ENCODE data around the gene MTNR1A.
"Not testable (repeated sequence)": the region's sequence is repeated elsewhere in the genome, so short reads cannot be mapped to it uniquely, and the experiment has no call there.

The MTNR1A gene

DNA sequence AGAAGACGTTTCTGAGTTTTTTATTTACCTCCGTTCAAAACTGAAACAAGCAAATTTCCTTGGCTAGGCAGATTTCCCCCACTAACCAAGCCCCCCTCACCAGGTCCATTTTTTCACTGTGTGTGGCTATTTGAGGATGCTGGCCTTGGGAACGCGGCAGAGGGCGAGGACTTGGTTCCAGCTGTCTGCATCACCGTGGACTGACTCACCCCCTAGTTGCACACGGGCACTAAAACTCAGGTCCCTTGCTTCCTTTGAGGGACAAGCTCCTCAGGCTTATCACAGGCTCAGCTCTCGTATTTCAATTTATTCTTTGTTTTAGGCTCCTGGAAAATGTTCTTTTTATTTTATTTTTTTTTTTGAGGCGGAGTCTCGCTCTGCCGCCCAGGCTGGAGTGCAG lies 8.4 kb upstream of the MTNR1A start:
- no peak for DNase-seq (ENCODE audit: extremely low read depth in 1 of 2, low read depth in 1 of 2)

DNA sequence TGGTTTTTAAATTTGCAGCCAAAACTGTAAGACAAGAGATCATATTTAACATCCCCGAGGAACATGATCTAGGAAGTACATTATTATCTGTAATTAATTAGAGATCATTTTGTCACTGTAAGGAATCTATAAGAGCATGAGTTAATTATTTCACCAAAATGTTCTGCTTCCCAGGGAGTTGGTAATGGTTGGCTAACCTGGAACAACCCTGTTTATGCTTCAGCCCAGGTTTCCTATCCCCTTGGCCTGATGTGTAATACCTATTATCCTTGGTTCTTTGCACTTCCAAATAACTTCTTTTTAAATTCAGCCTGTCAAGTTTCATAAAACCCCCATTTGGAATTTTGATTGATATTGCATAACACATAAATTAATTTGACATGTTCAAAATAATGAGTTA lies 6.4 kb upstream of the MTNR1A start:
- no peak for DNase-seq (ENCODE audit: extremely low read depth in 1 of 2, low read depth in 1 of 2)

DNA sequence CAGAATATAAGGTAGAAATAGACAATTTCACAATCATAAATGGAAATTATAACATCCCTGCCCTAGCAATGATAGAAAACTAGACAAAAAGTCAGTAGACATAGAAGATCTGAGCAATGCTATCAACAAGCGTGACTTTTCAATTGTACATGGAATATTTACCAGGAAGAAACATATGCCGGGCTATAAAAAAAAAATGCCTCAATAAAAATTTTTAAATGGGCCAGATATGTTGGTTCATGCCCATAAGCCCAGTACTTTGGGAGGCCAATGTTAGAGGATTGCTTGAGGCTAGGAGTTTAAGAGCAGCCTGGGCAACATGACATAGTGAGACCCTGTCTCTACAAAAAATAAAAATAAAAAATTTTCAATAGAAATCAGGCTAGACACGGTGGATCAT lies 5.3 kb upstream of the MTNR1A start:
- DNase-seq (ENCODE audit: extremely low read depth in 1 of 2, low read depth in 1 of 2): no peak

DNA sequence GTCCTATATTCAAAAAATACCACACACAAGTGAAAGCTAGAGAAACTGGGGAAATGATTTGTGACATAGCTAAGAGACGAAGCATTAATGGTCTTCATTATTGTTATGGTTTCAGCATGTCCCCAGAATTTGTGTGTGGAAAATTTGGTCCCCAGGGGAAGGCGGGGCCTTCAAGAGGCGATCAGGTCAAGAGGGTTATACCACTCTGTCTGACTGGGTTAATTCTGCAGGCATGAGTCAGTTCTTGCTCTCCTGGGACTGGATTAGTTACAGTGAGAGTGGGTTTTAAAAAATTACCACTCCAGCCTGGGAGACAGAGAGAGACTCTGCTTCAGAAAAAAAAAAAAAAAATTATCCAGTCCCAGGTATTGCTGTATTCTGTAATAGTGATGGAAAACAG lies 2.1 kb upstream of the MTNR1A start:
- DNase-seq (ENCODE audit: extremely low read depth in 1 of 2, low read depth in 1 of 2): no peak

DNA sequence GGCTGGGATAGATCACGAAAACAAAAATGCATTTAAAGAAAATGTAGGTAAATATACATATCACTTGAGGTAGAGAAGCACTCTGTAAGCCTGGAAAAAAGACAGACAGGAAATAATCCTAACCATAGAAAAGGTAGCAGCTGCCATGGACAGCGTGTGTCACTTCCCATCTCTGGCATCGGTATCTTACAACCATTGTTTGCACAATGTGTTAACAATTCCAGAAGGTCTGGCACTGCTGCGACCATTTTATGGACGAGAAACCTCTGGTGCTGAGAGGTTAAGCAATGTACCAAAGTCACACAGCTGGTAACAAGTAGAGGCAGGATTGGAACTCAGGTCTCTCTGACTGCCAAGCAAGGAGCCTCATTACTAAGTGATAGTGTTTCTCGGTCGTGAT lies 1.7 kb upstream of the MTNR1A start:
- no peak for DNase-seq (ENCODE audit: extremely low read depth in 1 of 2, low read depth in 1 of 2)

DNA sequence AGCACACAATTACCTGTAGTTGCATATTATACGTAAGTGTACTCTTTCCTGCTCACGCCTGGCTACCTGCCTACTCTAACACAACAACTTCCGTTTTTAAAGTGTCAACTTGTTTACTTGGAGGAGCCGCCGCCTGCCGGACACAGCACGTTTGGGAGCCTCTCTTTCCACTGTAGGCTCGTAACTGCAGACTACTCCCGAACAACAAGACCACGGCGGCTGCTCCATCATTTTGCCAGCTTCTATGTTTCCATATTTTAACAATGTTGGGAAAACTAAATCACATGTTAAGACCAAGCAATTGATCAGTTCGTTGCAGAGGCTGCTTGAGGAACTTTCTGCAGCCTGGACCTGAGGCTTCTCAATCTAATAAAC lies 841 bp downstream of the MTNR1A start:
- DNase-seq (ENCODE audit: extremely low read depth in 1 of 2, low read depth in 1 of 2): no peak

DNA sequence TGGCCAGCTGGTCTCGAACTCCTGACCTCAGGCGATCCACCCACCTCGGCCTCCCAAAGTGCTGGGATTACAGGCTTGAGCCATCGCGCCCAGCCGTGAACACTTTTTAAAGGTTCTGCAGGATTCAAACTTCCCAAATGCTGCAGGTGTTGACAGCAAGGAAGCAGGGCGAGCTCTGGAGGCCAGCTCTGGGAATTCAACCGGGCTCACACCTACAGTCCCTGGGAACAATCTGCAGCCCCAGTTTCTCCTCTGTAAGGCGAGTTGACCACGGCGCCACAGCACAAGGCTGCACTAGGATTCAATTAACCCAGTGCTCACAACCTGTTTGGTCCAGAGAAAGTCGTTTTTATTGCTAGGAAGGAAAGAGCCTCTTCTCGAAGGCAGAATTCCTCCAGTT lies 1.6 kb downstream of the MTNR1A start:
- DNase-seq (ENCODE audit: extremely low read depth in 1 of 2, low read depth in 1 of 2): no peak

- DNase-seq (ENCODE audit: extremely low read depth in 1 of 2, low read depth in 1 of 2): no peak
Measured at GRCh38 chr4:186551849-186552248, 3.5 kb downstream of the MTNR1A start.

DNA sequence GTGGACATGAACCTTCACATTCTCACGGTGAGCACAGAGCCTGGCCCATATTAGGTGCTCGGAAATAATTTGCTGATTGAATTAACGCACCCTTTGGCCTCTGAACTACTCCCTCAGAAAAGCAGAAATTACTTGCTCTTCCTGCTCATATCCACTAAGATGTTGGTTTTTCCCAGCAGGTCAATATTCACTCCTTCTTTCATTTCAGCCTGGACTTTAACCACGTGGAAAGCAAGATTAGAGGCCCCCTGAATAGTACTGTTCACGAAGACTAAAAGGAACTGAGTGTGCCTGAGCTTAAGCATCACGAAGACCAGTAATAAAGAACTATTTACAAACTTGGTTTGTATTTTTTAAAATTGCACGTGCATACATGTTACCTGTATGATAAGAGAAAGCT lies 9.9 kb downstream of the MTNR1A start:
- DNase-seq (ENCODE audit: extremely low read depth in 1 of 2, low read depth in 1 of 2): no peak

DNA sequence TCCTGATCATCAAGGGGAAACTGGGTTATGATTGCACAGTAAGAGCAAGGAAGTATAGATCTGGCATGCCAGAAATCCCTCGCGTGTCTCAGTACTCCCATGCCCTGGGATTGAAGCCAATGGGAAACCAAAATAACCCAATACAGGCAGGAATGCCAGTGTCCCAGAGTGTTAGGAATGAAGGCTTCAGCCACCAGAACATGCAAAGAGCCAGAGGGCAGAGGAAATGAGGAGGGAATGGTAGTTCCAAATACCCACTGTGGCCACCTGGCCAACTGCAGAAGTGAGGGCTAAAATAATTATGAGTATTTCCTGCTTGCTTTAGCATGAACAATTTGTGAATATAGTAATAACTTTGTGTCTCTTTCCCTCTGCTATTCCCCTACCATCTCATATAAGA lies 12.2 kb downstream of the MTNR1A start:
- DNase-seq (ENCODE audit: extremely low read depth in 1 of 2, low read depth in 1 of 2): no peak

- DNase-seq (ENCODE audit: extremely low read depth in 1 of 2, low read depth in 1 of 2): no peak
Measured at GRCh38 chr4:186541801-186542200, 13.6 kb downstream of the MTNR1A start.

GRCh38 chr4:186537843-186538521 lies 17.4 kb downstream of the MTNR1A start:
- no peak for DNase-seq (ENCODE audit: extremely low read depth in 1 of 2, low read depth in 1 of 2)

DNA sequence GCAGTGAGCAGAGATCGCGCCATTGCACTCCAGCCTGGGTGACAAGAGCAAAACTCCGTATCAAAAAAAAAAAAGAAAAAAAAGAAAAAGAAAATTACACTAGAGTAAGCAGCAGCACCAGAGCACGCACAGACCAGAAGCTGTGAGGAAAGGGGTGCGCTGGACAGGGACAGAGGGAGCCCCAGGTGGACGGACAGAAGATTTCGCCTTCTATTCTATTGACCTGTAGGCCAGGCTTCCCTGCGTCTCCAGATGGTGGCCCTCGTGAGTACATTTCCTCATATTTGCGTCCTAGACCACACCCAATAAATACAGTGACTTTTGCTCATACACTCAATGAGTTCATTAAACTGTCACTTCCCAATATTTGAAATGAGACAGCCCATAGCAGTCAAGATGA lies 19.1 kb downstream of the MTNR1A start:
- no peak for DNase-seq (ENCODE audit: extremely low read depth in 1 of 2, low read depth in 1 of 2)

DNA sequence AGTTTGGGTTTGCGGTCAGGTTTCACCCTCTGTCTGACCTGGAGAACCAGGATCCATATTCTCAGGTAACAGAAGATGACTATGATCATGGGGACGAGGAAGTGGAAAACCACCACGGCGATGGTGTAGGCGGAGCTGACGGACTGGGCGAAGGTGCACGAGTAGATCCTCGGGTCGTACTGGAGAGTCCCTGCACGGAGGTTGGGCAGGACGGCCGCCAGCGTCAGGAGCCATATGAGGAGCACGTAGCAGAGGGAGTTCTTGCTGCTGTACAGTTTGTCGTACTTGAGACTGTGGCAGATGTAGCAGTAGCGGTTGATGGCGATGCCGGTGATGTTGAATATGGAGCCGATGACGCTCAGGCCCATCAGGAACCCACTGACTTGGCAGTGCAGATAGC lies 21.3 kb downstream of the MTNR1A start:
- no peak for DNase-seq (ENCODE audit: extremely low read depth in 1 of 2, low read depth in 1 of 2)

DNA sequence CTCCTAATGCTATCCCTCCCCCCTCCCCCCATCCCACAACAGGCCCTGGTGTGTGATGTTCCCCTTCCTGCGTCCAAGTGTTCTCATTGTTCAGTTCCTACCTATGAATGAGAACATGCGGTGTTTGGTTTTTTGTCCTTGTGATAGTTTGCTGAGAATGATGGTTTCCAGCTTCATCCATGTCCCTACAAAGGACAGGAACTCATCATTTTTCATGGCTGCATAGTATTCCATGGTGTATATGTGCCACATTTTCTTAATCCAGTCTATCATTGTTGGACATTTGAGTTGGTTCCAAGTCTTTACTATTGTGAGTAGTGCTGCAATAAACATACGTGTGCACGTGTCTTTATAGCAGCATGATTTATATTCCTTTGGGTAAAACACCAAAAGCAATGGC lies 31.4 kb downstream of the MTNR1A start:
- not testable (repeated sequence) for DNase-seq (ENCODE audit: extremely low read depth in 1 of 2, low read depth in 1 of 2)

DNA sequence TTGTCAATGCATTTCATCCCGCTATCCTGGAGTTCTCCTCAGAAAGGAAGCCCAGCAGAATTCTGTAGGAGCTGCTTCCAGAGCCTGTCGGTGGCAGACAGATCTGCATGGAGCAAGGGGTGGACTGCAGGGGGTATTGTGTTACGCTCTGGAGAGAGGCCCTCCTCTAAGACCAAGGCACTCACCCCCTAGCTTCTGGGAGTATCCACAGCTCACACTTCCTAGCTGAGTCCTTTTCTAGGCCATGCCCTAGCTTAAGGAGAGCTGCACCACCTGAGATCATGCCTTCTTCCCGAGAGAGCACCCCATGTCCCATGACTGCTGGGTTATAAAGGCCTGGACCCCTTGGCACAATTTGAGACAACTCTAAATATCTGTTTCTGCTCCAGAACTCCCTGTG lies 39.1 kb downstream of the MTNR1A start:
- DNase-seq (ENCODE audit: extremely low read depth in 1 of 2, low read depth in 1 of 2): no peak

DNA sequence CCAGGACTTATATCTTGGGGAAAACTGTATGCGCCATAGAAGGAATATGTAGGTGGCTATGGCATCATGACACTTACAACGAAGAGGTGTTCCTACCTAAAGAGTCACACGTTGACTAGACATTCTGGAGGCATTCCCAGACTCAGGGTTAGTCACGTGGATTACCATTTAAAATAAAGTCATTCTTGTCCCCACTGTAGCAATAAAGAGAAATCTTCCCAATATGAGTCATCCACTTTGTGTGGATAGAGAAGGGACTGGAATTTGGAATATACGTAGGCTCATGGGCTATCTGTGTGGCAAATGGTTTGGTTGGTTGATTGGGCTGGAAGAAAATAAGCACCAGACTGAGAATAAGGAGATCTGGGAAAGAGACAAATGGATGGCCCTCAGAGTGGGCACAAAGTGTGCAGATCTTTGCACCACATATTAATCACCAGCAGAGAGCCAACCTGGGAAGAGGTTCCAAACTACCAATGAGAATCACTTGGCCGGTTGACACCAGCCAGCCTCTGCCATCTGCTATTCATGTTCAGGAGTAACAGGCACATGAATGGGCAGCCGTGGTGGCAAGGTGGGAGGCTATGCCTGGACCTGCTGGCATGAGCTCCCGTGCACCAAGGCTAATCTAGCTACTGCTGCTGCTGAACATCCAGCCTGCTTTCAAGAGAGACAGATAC lies 41.0 kb downstream of the MTNR1A start:
- no peak for DNase-seq (ENCODE audit: extremely low read depth in 1 of 2, low read depth in 1 of 2)

DNA sequence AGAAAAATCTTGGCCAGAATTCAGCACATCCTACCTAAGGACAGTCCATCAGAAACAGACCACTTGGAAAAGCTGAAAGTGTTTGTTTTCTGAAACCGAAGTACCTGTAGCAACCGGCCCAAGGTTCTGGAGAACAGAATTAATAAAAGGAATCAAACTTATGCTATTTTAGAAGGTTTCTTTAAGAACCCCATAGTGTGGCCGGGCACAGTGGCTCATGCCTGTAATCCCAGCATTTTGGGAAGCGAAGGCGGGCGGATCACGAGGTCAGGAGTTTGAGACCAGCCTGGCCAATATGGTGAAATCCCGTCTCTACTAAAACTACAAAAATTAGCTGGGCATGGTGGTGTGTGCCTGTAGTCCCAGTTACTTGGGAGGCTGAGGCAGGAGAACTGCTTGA lies 50.6 kb downstream of the MTNR1A start:
- not testable (repeated sequence) for DNase-seq (ENCODE audit: extremely low read depth in 1 of 2, low read depth in 1 of 2)

DNA sequence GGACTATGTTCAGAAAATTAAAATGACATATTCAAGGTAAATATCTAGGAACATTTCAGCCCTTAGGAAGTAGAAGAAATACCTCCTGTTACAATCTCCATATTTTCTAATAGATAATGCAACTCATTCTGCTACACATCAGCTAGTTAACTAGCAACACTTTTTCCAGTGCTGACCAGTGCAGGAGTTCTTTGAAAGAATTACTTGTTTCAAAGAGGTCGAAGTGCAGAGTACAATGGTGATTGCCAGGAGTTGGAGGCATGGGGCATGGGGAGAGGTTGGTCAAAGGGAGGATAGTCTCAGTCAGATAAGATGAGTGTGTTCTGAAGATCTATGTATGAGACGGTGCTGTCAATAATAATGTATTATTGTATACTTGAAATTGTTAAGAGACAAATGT lies 53.1 kb downstream of the MTNR1A start:
- no peak for DNase-seq (ENCODE audit: extremely low read depth in 1 of 2, low read depth in 1 of 2)

- no peak for DNase-seq (ENCODE audit: extremely low read depth in 1 of 2, low read depth in 1 of 2)
Measured at GRCh38 chr4:186501554-186501953, 53.8 kb downstream of the MTNR1A start.

- no peak for DNase-seq (ENCODE audit: extremely low read depth in 1 of 2, low read depth in 1 of 2)
Measured at GRCh38 chr4:186500721-186501304, 54.6 kb downstream of the MTNR1A start.

DNA sequence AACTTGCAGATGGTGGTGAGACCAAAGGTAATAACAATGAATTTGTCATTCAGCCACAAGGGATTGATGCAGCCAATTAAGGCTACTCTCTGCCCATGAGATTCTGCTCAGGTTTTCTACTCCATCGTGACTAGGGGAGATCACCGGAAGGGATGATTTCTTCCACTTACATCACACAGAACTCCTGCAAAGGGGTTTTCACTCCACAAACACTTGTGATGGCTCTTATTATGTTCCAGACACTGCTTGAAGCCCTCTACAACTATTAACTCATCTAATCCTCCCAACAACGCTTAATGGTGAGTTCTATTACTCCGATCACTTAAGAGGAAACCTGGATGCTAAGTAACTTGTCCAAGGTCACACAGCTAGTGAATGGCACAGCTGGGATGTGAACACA lies 55.9 kb downstream of the MTNR1A start:
- DNase-seq (ENCODE audit: extremely low read depth in 1 of 2, low read depth in 1 of 2): no peak

DNA sequence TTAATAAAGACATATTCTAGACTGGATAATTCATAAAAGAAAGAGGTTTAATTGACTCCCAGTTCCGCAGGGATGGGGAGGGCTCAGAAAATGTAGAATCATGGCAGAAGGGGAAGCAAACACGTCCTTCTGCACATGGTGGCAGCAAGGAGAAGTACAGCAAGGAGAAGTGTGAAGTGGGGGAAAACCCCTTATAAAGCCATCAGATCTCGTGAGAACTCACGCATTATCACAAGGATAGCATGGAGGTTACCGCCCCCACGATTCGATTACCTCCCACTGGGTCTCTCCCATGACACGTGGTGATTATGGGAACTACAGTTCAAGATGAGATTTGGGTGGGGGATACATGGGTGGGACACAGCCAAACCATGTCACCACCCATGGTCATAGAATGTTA lies 58.3 kb downstream of the MTNR1A start:
- no peak for DNase-seq (ENCODE audit: extremely low read depth in 1 of 2, low read depth in 1 of 2)
